IMR-90 (cell line): ENCODE data around the gene TLR3. TPM values are rescaled to one million over a fixed set of nuclear protein-coding genes. Genes with fewer than 3 reads are reported as not detected.

Experiments
- ATAC-seq: fragments of 200-7000 bp; cut with Tn5 transposase; 2 replicates; pipeline ENCODE4 v1.9.1; 2020; ENCODE audit warnings: low read depth, mild to moderate bottlenecking, moderate library complexity
- BruUV-seq: library from RNA; stranded (reverse); fragments of 400-500 nt; replicated peaks from 2 replicates; lab custom pipeline; 2021; lab: Mats Ljungman, UMichigan
- CTCF ChIA-PET: fragments of 300-600 bp; formaldehyde crosslinking; extraction: SDS; loops from one replicate; lab custom pipeline; 2021; ENCODE audit warnings: antibody characterized with exemption; lab: Yijun Ruan, JAX
- POLR2A ChIA-PET: fragments of 300-600 bp; sonication (Branson Sonifier 250); formaldehyde crosslinking; loops from one replicate; lab custom pipeline; 2022; ENCODE audit warnings: antibody characterized with exemption; ENCODE audit not compliant: unreplicated experiment; lab: Charles Lee
- DNase-seq: peaks from one replicate; pipeline ENCODE4 v3.0.0; 2013
- H2AFZ ChIP-seq: replicated peaks from 2 replicates; pipeline ENCODE3; 2013; ENCODE audit warnings: low read length, mild to moderate bottlenecking; ENCODE audit not compliant: poor library complexity
- H2AK5ac ChIP-seq: 2 replicates; pipeline ENCODE4 v1.6.1; 2013; ENCODE audit warnings: low read depth, low read length, inconsistent platforms
- H2AK9ac ChIP-seq: replicated peaks from 2 replicates; pipeline ENCODE3; 2013; ENCODE audit warnings: mild to moderate bottlenecking, low read depth, low read length, moderate library complexity; ENCODE audit not compliant: poor library complexity
- H2BK120ac ChIP-seq: 2 replicates; pipeline ENCODE4 v1.6.1; 2013; ENCODE audit warnings: low read depth, low read length, inconsistent platforms
- H2BK15ac ChIP-seq: 3 replicates; pipeline ENCODE4 v1.6.1; 2013; ENCODE audit warnings: low read depth, low read length, inconsistent platforms
- H2BK20ac ChIP-seq: 2 replicates; pipeline ENCODE4 v1.6.1; 2013; ENCODE audit warnings: low read depth, mild to moderate bottlenecking, inconsistent platforms, low read length, moderate library complexity
- H2BK5ac ChIP-seq: 2 replicates; pipeline ENCODE4 v1.6.1; 2013; ENCODE audit warnings: mild to moderate bottlenecking, low read depth, low read length, inconsistent platforms; ENCODE audit not compliant: poor library complexity, severe bottlenecking
- H3K14ac ChIP-seq: replicated peaks from 2 replicates; pipeline ENCODE4 v1.6.1; 2013; ENCODE audit warnings: low read depth, low read length, inconsistent platforms
- H3K18ac ChIP-seq: 2 replicates; pipeline ENCODE4 v1.6.1; 2013; ENCODE audit warnings: low read depth, low read length, control low read depth
- H3K23ac ChIP-seq: 2 replicates; pipeline ENCODE4 v1.6.1; 2013; ENCODE audit warnings: low read depth, low read length, inconsistent platforms
- H3K27ac ChIP-seq: 2 replicates; pipeline ENCODE4 v1.5.1; 2013; ENCODE audit warnings: mild to moderate bottlenecking, control low read depth, low read length; ENCODE audit not compliant: insufficient read depth
- H3K27me3 ChIP-seq: 2 replicates; pipeline ENCODE4 v1.6.1; 2013; ENCODE audit warnings: low read length; ENCODE audit not compliant: control insufficient read depth, insufficient read depth
- H3K36me3 ChIP-seq: 2 replicates; pipeline ENCODE4 v1.6.1; 2013; ENCODE audit warnings: low read length, mixed read lengths; ENCODE audit not compliant: control insufficient read depth, insufficient read depth
- H3K4ac ChIP-seq: 2 replicates; pipeline ENCODE4 v1.6.1; 2013; ENCODE audit warnings: low read depth, low read length, inconsistent platforms
- H3K4me1 ChIP-seq: 2 replicates; pipeline ENCODE4 v1.6.1; 2013; ENCODE audit warnings: low read length, mixed read lengths; ENCODE audit not compliant: control insufficient read depth, insufficient read depth
- H3K4me2 ChIP-seq: 2 replicates; pipeline ENCODE4 v1.6.1; 2013; ENCODE audit warnings: low read depth, mild to moderate bottlenecking, control low read depth, low read length, moderate library complexity
- H3K4me3 ChIP-seq: 2 replicates; pipeline ENCODE4 v1.5.1; 2013; ENCODE audit warnings: low read depth, mild to moderate bottlenecking, control low read depth, low read length, moderate library complexity; ENCODE audit not compliant: insufficient read depth
- H3K56ac ChIP-seq: 2 replicates; pipeline ENCODE4 v1.6.1; 2013; ENCODE audit warnings: low read length, inconsistent platforms; ENCODE audit not compliant: insufficient read depth; ENCODE audit errors: extremely low read depth
- H3K79me1 ChIP-seq, 2 experiments: 2 replicates each; pipeline ENCODE4 v1.6.1; 2013; ENCODE audit warnings: low read length in 2 of 2, inconsistent platforms in 1 of 2, low read depth in 1 of 2
- H3K9ac ChIP-seq: 2 replicates; pipeline ENCODE4 v1.6.1; 2013; ENCODE audit warnings: low read depth, low read length, control low read depth
- H3K9me1 ChIP-seq: 2 replicates; pipeline ENCODE4 v1.6.1; 2013; ENCODE audit warnings: low read length, inconsistent platforms; ENCODE audit not compliant: insufficient read depth
- H3K9me3 ChIP-seq: 2 replicates; pipeline ENCODE4 v1.6.1; 2013; ENCODE audit warnings: low read length; ENCODE audit not compliant: control insufficient read depth, insufficient read depth
- H4K20me1 ChIP-seq: 2 replicates; pipeline ENCODE4 v1.6.1; 2013; ENCODE audit warnings: low read length, inconsistent platforms; ENCODE audit not compliant: insufficient read depth
- H4K5ac ChIP-seq: 2 replicates; pipeline ENCODE4 v1.6.1; 2013; ENCODE audit warnings: mild to moderate bottlenecking, low read depth, low read length, control low read depth
- H4K8ac ChIP-seq, 2 experiments: 2 replicates each; pipeline ENCODE4 v1.6.1; 2013; ENCODE audit warnings: low read depth in 2 of 2, low read length in 2 of 2, control low read depth in 1 of 2, inconsistent platforms in 1 of 2
- H4K91ac ChIP-seq: 2 replicates; pipeline ENCODE4 v1.6.1; 2013; ENCODE audit warnings: low read depth, low read length, inconsistent platforms; ENCODE audit not compliant: insufficient read depth
- BHLHE40 ChIP-seq: fragments of 150-350 bp; IDR thresholded peaks from 2 replicates; pipeline ENCODE4 v1.6.1; 2016; ENCODE audit warnings: mild to moderate bottlenecking, low read depth, low read length
- CEBPB ChIP-seq: IDR thresholded peaks from 2 replicates; pipeline ENCODE4 v1.6.1; 2012; ENCODE audit warnings: low read depth, low read length, improper control_type of control experiment
- CHD1 ChIP-seq: IDR thresholded peaks from 2 replicates; pipeline ENCODE4 v1.6.1; 2012; ENCODE audit warnings: low read depth, low read length, improper control_type of control experiment
- FOS ChIP-seq: fragments of 150-350 bp; IDR thresholded peaks from 2 replicates; pipeline ENCODE4 v1.6.1; 2016; ENCODE audit warnings: low read depth, low read length
- MAFK ChIP-seq: IDR thresholded peaks from 2 replicates; pipeline ENCODE4 v1.6.1; 2012; ENCODE audit warnings: low read depth, low read length, improper control_type of control experiment
- MAZ ChIP-seq: IDR thresholded peaks from 2 replicates; pipeline ENCODE4 v1.6.1; 2012; ENCODE audit warnings: low read depth, mild to moderate bottlenecking, low read length, improper control_type of control experiment, moderate library complexity, borderline replicate concordance
- MXI1 ChIP-seq: IDR thresholded peaks from 2 replicates; pipeline ENCODE4 v1.6.1; 2012; ENCODE audit warnings: low read depth, mild to moderate bottlenecking, low read length, moderate library complexity, borderline replicate concordance
- NFE2L2 ChIP-seq: fragments of 150-350 bp; IDR thresholded peaks from 2 replicates; pipeline ENCODE4 v1.6.1; 2016; ENCODE audit warnings: low read depth, mild to moderate bottlenecking, low read length
- POLR2A ChIP-seq: IDR thresholded peaks from 2 replicates; pipeline ENCODE4 v1.6.1; 2012; ENCODE audit warnings: mild to moderate bottlenecking, low read depth, low read length
- RAD21 ChIP-seq: IDR thresholded peaks from 2 replicates; pipeline ENCODE4 v1.6.1; 2012; ENCODE audit warnings: low read length, improper control_type of control experiment
- RCOR1 ChIP-seq: IDR thresholded peaks from 2 replicates; pipeline ENCODE4 v1.6.1; 2012; ENCODE audit warnings: mild to moderate bottlenecking, low read length, improper control_type of control experiment; ENCODE audit not compliant: insufficient replicate concordance
- RFX5 ChIP-seq: IDR thresholded peaks from 2 replicates; pipeline ENCODE4 v1.8.0; 2012; ENCODE audit warnings: low read depth, mild to moderate bottlenecking, low read length, moderate library complexity
- SMC3 ChIP-seq: fragments of 150-350 bp; IDR thresholded peaks from 2 replicates; pipeline ENCODE4 v1.6.1; 2016; ENCODE audit warnings: low read depth, mild to moderate bottlenecking, antibody characterized with exemption, low read length, moderate library complexity
- WGBS, 2 experiments: methylation state at CpG; one replicate each; pipeline versions ENCODE4 v1.1.5 to v1.1.7; 2013; ENCODE audit warnings: missing lambda C conversion rate in 2 of 2; ENCODE audit not compliant: insufficient read length in 1 of 2; ENCODE audit errors: extremely low coverage in 2 of 2; 5-methylcytosine and 5-hydroxymethylcytosine counted together
- dilution Hi-C: fragments of 300-500 bp; cut with HindIII; formaldehyde crosslinking; loops from one replicate; pipeline ENCODE4 v1.14.3; 2018; ENCODE audit warnings: low sequenced_read_pairs; ENCODE audit not compliant: unreplicated experiment
- in situ Hi-C: fragments of 300-500 bp; cut with MboI; formaldehyde crosslinking; loops from 3 replicates; pipeline ENCODE4 v1.14.3; 2019; ENCODE audit warnings: low sequenced_read_pairs, inconsistent platforms, mixed read lengths
- intact Hi-C: fragments of 100-400 bp; cut with micrococcal nuclease; formaldehyde crosslinking; loops from 2 replicates; pipeline ENCODE4 v1.10.0; 2022
- polyA plus RNA-seq, 3 experiments: library from polyadenylated mRNA; depleted of rRNA; stranded (reverse); fragments of >200 nt; gene quantifications; 2 replicates each; pipeline ENCODE4 v1.2.3, GENCODE V29; 2012; ENCODE audit warnings: low replicate concordance in 1 of 3
- total RNA-seq: library from RNA; depleted of rRNA; stranded (reverse); fragments of >200 nt; gene quantifications from 2 replicates; pipeline ENCODE4 v1.2.3, GENCODE V29; 2012
- TF ChIP-seq, protein P1 (sequence below): fragments of 150-350 bp; IDR thresholded peaks from 2 replicates; pipeline ENCODE4 v1.6.1; 2017; ENCODE audit warnings: mild to moderate bottlenecking, antibody characterized with exemption, low read length, low read depth
- TF ChIP-seq, protein P2 (sequence below): conservative IDR thresholded peaks from 2 replicates; pipeline ENCODE4 v1.5.1; 2012; ENCODE audit warnings: mild to moderate bottlenecking, low read depth, low read length, improper control_type of control experiment
- TF ChIP-seq, protein P3 (sequence below): fragments of 150-350 bp; IDR thresholded peaks from 2 replicates; pipeline ENCODE4 v1.6.1; 2016; ENCODE audit warnings: low read depth, mild to moderate bottlenecking, low read length, moderate library complexity, borderline replicate concordance

The TLR3 gene
- total and polyA plus RNA-seq, 2 of the 4 experiments (the other 2 are of a cell fraction) = 0.12 to 0.36 TPM

DNA sequence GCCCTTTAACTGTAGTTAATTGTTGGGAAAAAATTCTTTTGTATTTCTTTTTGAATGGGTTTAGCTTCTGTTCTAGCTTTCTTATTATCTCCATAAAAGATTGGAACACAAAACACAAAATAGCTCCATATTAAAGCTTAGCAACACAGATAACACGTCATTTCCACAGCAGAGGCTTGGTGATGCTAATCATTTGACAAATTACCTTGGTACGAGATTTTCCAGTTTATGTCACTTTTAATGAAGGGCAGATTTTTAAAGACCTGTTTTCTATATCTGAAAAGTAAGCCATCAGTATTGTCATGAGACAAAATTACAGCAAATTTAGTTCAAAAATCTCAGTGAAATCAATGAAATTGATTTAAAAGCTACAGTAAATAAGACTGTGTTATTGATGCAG, 63.0 kb downstream of the TLR3 start:
- Histone ChIP-seq H3K4me2 (no peak overlapping the region), H3K79me1 (no peaks in the 10 kb centered on the region), H4K91ac (no peak overlapping the region), H3K9me1 (no peaks in the 10 kb centered on the region), H3K4me1 (no peaks in the 10 kb centered on the region), H3K27me3 (peaks cover 4% of the 10 kb centered on the region; the same call in 1 of the 2 replicates), H2AK9ac (no peak overlapping the region), H2BK20ac (no peak overlapping the region), H3K36me3 (no peaks in the 10 kb centered on the region), H3K18ac (no peak overlapping the region), H4K20me1 (no peaks in the 10 kb centered on the region), H3K14ac (no peak overlapping the region), H2BK120ac (no peak overlapping the region), H3K27ac (no peak overlapping the region), H3K4me3 (no peak overlapping the region), H3K9ac (no peak overlapping the region), H2BK15ac (no peak overlapping the region), H2AK5ac (no peak overlapping the region), H3K23ac (no peak overlapping the region), H3K56ac (no peak overlapping the region), H4K8ac (no peak overlapping the region), H2BK5ac (no peak overlapping the region), H4K5ac (no peak overlapping the region), H2AFZ (no peak overlapping the region), H3K4ac (no peak overlapping the region), H3K9me3 (no peaks in the 10 kb centered on the region)
- ATAC-seq (no peak), DNase-seq (no peak)
- CTCF ChIA-PET = no interaction called here
- in situ Hi-C loops = no loop called here
- no CpG with 5 or more reads among the region's 2 CpGs for WGBS, 2 experiments
- BruUV-seq = no TSS peak
- POLR2A ChIA-PET = no interaction called here
- intact Hi-C loops = loop anchor here (10.0 kb wide), 1 partner anchor 97 kb away; no protein-coding TSS in a partner anchor
- dilution Hi-C loops = no loop called here
- TF ChIP-seq POLR2A (no peak), MXI1 (no peak), BHLHE40 (no peak), RAD21 (no peak), CHD1 (no peak), RCOR1 (no peak), MAZ (no peak), NFE2L2 (no peak), SMC3 (no peak), FOS (no peak), MAFK (no peak), RFX5 (no peak), CEBPB (no peak)
- TF ChIP-seq, protein P1, sequence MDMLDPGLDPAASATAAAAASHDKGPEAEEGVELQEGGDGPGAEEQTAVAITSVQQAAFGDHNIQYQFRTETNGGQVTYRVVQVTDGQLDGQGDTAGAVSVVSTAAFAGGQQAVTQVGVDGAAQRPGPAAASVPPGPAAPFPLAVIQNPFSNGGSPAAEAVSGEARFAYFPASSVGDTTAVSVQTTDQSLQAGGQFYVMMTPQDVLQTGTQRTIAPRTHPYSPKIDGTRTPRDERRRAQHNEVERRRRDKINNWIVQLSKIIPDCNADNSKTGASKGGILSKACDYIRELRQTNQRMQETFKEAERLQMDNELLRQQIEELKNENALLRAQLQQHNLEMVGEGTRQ = no peak
- TF ChIP-seq, protein P2, sequence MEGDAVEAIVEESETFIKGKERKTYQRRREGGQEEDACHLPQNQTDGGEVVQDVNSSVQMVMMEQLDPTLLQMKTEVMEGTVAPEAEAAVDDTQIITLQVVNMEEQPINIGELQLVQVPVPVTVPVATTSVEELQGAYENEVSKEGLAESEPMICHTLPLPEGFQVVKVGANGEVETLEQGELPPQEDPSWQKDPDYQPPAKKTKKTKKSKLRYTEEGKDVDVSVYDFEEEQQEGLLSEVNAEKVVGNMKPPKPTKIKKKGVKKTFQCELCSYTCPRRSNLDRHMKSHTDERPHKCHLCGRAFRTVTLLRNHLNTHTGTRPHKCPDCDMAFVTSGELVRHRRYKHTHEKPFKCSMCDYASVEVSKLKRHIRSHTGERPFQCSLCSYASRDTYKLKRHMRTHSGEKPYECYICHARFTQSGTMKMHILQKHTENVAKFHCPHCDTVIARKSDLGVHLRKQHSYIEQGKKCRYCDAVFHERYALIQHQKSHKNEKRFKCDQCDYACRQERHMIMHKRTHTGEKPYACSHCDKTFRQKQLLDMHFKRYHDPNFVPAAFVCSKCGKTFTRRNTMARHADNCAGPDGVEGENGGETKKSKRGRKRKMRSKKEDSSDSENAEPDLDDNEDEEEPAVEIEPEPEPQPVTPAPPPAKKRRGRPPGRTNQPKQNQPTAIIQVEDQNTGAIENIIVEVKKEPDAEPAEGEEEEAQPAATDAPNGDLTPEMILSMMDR = no peak
- TF ChIP-seq, protein P3, sequence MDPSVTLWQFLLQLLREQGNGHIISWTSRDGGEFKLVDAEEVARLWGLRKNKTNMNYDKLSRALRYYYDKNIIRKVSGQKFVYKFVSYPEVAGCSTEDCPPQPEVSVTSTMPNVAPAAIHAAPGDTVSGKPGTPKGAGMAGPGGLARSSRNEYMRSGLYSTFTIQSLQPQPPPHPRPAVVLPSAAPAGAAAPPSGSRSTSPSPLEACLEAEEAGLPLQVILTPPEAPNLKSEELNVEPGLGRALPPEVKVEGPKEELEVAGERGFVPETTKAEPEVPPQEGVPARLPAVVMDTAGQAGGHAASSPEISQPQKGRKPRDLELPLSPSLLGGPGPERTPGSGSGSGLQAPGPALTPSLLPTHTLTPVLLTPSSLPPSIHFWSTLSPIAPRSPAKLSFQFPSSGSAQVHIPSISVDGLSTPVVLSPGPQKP = no peak
